Liver (tissue), 3 donors: ENCODE measurements around the gene ARMC7.

Source experiments
- FOXA2 ChIP-seq: IDR thresholded peaks from 2 replicates; pipeline ENCODE4 v1.6.1; 2016; ENCODE audit warnings: antibody characterized with exemption
- JUND ChIP-seq, 2 donors: IDR thresholded peaks; 2 replicates each; pipeline ENCODE4 v1.6.1; 2016; ENCODE audit warnings: antibody characterized with exemption in 2 of 2
- RAD21 ChIP-seq, 2 donors: IDR thresholded peaks; 2 replicates each; pipeline ENCODE4 v1.6.1; 2016; ENCODE audit warnings: antibody characterized with exemption in 2 of 2, mild to moderate bottlenecking in 2 of 2
- SP1 ChIP-seq: IDR thresholded peaks from 2 replicates; pipeline ENCODE4 v1.6.1; 2018; ENCODE audit warnings: antibody characterized with exemption, mild to moderate bottlenecking
- TAF1 ChIP-seq: conservative IDR thresholded peaks from 2 replicates; pipeline ENCODE4 v1.6.1; 2016; ENCODE audit warnings: antibody characterized with exemption, mild to moderate bottlenecking
- YY1 ChIP-seq: IDR thresholded peaks from 2 replicates; pipeline ENCODE4 v1.6.1; 2016; ENCODE audit warnings: antibody characterized with exemption, mild to moderate bottlenecking
- TF ChIP-seq, protein P1 (sequence below): fragments of 150-350 bp; IDR thresholded peaks from 2 replicates; pipeline ENCODE4 v1.5.1; 2017; ENCODE audit warnings: improper control_type of control experiment, low read depth, low read length; ENCODE audit not compliant: missing input control
- TF ChIP-seq, protein P2 (sequence below): IDR thresholded peaks from 2 replicates; pipeline ENCODE4 v1.6.1; 2016; ENCODE audit warnings: antibody characterized with exemption
- TF ChIP-seq, protein P3 (sequence below): IDR thresholded peaks from 2 replicates; pipeline ENCODE4 v1.6.1; 2016; ENCODE audit warnings: antibody characterized with exemption, mild to moderate bottlenecking
- TF ChIP-seq, protein P4 (sequence below): IDR thresholded peaks from 2 replicates; pipeline ENCODE4 v1.6.1; 2016; ENCODE audit warnings: antibody characterized with exemption
- donor health status: healthy.
- donor health status: healthy.

DNA sequence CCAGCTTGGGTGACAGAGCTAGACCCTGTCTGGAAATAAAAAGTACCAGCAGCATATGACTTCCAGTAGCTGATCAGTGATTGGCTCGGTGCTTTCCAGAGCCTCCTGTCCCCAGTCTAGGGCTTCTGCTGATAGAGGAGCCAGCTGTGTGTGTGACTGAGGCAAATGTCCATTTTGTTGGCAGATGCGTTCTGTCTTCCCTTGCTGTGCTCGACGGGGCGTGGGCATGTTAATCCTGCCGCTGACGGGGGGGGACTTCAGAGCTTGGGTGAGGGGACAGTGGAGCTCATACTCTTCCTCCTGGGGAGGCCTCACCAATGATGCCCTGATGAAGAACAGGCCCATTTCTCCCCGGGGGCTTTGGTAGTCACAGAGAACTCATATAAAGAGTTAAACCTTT, 48.2 kb upstream of the ARMC7 start:
- TF ChIP-seq, protein P1, sequence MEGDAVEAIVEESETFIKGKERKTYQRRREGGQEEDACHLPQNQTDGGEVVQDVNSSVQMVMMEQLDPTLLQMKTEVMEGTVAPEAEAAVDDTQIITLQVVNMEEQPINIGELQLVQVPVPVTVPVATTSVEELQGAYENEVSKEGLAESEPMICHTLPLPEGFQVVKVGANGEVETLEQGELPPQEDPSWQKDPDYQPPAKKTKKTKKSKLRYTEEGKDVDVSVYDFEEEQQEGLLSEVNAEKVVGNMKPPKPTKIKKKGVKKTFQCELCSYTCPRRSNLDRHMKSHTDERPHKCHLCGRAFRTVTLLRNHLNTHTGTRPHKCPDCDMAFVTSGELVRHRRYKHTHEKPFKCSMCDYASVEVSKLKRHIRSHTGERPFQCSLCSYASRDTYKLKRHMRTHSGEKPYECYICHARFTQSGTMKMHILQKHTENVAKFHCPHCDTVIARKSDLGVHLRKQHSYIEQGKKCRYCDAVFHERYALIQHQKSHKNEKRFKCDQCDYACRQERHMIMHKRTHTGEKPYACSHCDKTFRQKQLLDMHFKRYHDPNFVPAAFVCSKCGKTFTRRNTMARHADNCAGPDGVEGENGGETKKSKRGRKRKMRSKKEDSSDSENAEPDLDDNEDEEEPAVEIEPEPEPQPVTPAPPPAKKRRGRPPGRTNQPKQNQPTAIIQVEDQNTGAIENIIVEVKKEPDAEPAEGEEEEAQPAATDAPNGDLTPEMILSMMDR: no peak
- TF ChIP-seq, protein P2, sequence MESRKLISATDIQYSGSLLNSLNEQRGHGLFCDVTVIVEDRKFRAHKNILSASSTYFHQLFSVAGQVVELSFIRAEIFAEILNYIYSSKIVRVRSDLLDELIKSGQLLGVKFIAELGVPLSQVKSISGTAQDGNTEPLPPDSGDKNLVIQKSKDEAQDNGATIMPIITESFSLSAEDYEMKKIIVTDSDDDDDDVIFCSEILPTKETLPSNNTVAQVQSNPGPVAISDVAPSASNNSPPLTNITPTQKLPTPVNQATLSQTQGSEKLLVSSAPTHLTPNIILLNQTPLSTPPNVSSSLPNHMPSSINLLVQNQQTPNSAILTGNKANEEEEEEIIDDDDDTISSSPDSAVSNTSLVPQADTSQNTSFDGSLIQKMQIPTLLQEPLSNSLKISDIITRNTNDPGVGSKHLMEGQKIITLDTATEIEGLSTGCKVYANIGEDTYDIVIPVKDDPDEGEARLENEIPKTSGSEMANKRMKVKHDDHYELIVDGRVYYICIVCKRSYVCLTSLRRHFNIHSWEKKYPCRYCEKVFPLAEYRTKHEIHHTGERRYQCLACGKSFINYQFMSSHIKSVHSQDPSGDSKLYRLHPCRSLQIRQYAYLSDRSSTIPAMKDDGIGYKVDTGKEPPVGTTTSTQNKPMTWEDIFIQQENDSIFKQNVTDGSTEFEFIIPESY: no peak
- no peak for TF ChIP-seq JUND (IDR thresholded peaks at IDR 0.05)
- TF ChIP-seq SP1: no peak
- TF ChIP-seq, protein P3, sequence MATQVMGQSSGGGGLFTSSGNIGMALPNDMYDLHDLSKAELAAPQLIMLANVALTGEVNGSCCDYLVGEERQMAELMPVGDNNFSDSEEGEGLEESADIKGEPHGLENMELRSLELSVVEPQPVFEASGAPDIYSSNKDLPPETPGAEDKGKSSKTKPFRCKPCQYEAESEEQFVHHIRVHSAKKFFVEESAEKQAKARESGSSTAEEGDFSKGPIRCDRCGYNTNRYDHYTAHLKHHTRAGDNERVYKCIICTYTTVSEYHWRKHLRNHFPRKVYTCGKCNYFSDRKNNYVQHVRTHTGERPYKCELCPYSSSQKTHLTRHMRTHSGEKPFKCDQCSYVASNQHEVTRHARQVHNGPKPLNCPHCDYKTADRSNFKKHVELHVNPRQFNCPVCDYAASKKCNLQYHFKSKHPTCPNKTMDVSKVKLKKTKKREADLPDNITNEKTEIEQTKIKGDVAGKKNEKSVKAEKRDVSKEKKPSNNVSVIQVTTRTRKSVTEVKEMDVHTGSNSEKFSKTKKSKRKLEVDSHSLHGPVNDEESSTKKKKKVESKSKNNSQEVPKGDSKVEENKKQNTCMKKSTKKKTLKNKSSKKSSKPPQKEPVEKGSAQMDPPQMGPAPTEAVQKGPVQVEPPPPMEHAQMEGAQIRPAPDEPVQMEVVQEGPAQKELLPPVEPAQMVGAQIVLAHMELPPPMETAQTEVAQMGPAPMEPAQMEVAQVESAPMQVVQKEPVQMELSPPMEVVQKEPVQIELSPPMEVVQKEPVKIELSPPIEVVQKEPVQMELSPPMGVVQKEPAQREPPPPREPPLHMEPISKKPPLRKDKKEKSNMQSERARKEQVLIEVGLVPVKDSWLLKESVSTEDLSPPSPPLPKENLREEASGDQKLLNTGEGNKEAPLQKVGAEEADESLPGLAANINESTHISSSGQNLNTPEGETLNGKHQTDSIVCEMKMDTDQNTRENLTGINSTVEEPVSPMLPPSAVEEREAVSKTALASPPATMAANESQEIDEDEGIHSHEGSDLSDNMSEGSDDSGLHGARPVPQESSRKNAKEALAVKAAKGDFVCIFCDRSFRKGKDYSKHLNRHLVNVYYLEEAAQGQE: no peak
- TF ChIP-seq TAF1: no peak
- no peak for TF ChIP-seq YY1
- TF ChIP-seq, protein P4, sequence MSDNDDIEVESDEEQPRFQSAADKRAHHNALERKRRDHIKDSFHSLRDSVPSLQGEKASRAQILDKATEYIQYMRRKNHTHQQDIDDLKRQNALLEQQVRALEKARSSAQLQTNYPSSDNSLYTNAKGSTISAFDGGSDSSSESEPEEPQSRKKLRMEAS: no peak
- TF ChIP-seq RAD21 (IDR thresholded peaks at IDR 0.05): no peak
- no peak for TF ChIP-seq FOXA2
